GM21825 (cell line): ENCODE data around the gene HIPK2.
A peak's percentile ranks its signal among the peaks of the same experiment; 100 is the strongest.

Experiments
- ATAC-seq: cut with Tn5 transposase; IDR thresholded peaks from one replicate; pipeline ENCODE4 v1.9.1; 2021; ENCODE audit warnings: mild to moderate bottlenecking, moderate library complexity; ENCODE audit not compliant: unreplicated experiment

Gene HIPK2

GRCh38 chr7:139737221-139738100, 40.3 kb downstream of the HIPK2 start:
- no peak for ATAC-seq

- ATAC-seq, result no peak
These were observed 41.7 kb downstream of the HIPK2 start for GRCh38 chr7:139735912-139736595.

- no peak for ATAC-seq
These were observed 42.3 kb downstream of the HIPK2 start for GRCh38 chr7:139735466-139735865.

GRCh38 chr7:139734395-139734794, 43.4 kb downstream of the HIPK2 start:
- no peak for ATAC-seq

GRCh38 chr7:139733751-139734150, 44.0 kb downstream of the HIPK2 start:
- no peak for ATAC-seq

- ATAC-seq, result no peak
These were observed 45.2 kb downstream of the HIPK2 start for GRCh38 chr7:139732471-139733167.

GRCh38 chr7:139731802-139732470, 45.9 kb downstream of the HIPK2 start:
- no peak for ATAC-seq

GRCh38 chr7:139730746-139731612, 46.8 kb downstream of the HIPK2 start:
- ATAC-seq, result no peak

GRCh38 chr7:139728203-139728602, 49.6 kb downstream of the HIPK2 start:
- ATAC-seq, result no peak

GRCh38 chr7:139727151-139727705, 50.6 kb downstream of the HIPK2 start:
- ATAC-seq, result no peak

GRCh38 chr7:139726485-139726869, 51.3 kb downstream of the HIPK2 start:
- no peak for ATAC-seq

- no peak for ATAC-seq
These were observed 51.8 kb downstream of the HIPK2 start for GRCh38 chr7:139725858-139726484.

GRCh38 chr7:139725077-139725476, 52.7 kb downstream of the HIPK2 start:
- peak; percentile 77 for ATAC-seq

- ATAC-seq, result no peak
These were observed 55.2 kb downstream of the HIPK2 start for GRCh38 chr7:139722604-139723003.

GRCh38 chr7:139721821-139722220, 56.0 kb downstream of the HIPK2 start:
- ATAC-seq, result no peak

GRCh38 chr7:139721417-139721816, 56.4 kb downstream of the HIPK2 start:
- no peak for ATAC-seq

- no peak for ATAC-seq
These were observed 57.0 kb downstream of the HIPK2 start for GRCh38 chr7:139720705-139721231.

GRCh38 chr7:139720186-139720585, 57.6 kb downstream of the HIPK2 start:
- no peak for ATAC-seq

- no peak for ATAC-seq
These were observed 58.9 kb downstream of the HIPK2 start for GRCh38 chr7:139718859-139719258.
